Epithelial cell of esophagus (primary cell): ENCODE measurements around the gene PLEKHG5.

Source experiments
- DNase-seq: peaks from one replicate; pipeline ENCODE4 v3.0.0; 2010; ENCODE audit warnings: low read depth
- H3K4me3 ChIP-seq: 2 replicates; pipeline ENCODE4 v1.5.1; 2011; ENCODE audit warnings: mild to moderate bottlenecking, low read length, control low read depth
- TF ChIP-seq, protein P1 (sequence below): IDR thresholded peaks from 2 replicates; pipeline ENCODE4 v1.5.1; 2011; ENCODE audit warnings: low read depth, mild to moderate bottlenecking, low read length, control low read depth, inconsistent platforms; ENCODE audit not compliant: insufficient read depth; ENCODE audit errors: missing control alignments

PLEKHG5 gene

GRCh38 chr1:6519491-6519934 is 28.0 kb upstream of the PLEKHG5 start:
- no peak overlapping the region for H3K4me3 ChIP-seq
- DNase-seq = no peak
- TF ChIP-seq, protein P1, sequence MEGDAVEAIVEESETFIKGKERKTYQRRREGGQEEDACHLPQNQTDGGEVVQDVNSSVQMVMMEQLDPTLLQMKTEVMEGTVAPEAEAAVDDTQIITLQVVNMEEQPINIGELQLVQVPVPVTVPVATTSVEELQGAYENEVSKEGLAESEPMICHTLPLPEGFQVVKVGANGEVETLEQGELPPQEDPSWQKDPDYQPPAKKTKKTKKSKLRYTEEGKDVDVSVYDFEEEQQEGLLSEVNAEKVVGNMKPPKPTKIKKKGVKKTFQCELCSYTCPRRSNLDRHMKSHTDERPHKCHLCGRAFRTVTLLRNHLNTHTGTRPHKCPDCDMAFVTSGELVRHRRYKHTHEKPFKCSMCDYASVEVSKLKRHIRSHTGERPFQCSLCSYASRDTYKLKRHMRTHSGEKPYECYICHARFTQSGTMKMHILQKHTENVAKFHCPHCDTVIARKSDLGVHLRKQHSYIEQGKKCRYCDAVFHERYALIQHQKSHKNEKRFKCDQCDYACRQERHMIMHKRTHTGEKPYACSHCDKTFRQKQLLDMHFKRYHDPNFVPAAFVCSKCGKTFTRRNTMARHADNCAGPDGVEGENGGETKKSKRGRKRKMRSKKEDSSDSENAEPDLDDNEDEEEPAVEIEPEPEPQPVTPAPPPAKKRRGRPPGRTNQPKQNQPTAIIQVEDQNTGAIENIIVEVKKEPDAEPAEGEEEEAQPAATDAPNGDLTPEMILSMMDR = no peak

DNA sequence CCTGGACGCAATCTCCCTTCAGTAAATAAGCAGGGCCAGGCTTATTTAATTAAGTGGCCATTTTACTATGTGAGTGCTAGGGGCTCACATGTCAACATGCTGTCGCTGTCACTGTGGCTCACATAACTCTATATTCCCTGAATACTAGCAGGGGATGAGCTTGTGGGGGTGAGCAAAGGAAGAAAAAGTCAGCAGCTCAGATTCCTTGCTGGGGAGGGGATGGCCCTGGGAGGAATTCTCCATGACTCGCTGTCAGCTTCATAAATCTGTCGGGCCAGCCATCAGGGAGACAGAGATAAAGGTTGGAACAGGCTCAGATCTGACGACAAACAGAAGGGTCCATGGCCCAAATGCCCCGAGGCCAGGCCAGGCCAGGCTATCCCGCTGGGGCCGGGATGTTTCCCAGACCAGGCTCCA is 26.0 kb upstream of the PLEKHG5 start:
- H3K4me3 ChIP-seq = no peak overlapping the region
- TF ChIP-seq, protein P1 = no peak
- peak; percentile 55 for DNase-seq

GRCh38 chr1:6515771-6516170 is 24.3 kb upstream of the PLEKHG5 start:
- TF ChIP-seq, protein P1 = no peak
- H3K4me3 ChIP-seq = no peak overlapping the region
- DNase-seq = no peak

- DNase-seq = peak; percentile 56
- TF ChIP-seq, protein P1 = peak; percentile 16
- H3K4me3 ChIP-seq = no peak overlapping the region
These were observed 21.9 kb upstream of the PLEKHG5 start for GRCh38 chr1:6513320-6513801.

GRCh38 chr1:6512908-6513280 is 21.4 kb upstream of the PLEKHG5 start:
- TF ChIP-seq, protein P1 = no peak
- no peak for DNase-seq
- no peak overlapping the region for H3K4me3 ChIP-seq

DNA sequence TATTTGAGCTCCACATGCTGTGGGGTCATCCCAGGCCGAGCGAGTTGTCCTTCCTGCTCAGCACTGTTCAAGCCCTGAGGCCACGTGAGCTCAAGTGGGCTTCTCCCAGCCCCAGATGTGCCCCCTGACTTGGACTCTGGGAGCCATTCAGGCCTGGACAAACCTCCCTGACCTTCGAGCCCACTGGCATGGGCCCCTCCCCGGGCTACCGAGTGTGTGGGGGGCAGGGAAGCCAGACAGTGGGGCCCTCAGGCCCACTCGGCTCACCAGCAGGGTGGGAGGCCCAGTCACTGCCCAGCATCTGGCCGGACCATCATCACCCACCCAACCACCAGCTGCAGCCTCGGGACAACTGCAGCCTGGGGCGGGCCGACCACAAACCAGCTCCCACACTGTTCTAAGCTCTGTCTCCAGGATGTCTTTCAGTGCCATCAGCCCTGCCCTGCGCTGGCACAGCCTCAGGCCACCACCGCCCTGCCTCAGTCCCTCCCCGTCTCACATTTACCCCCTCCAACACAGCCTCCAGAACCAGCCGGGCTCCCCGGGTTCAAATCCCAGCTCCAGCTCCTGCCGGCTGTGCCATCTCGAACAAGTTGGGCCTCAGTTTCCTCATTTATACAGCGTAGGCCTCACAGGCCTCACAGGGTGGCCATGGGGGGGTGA is 20.9 kb upstream of the PLEKHG5 start:
- DNase-seq = no peak
- TF ChIP-seq, protein P1 = no peak
- no peak overlapping the region for H3K4me3 ChIP-seq
